AG04449 (cell line): ENCODE results near the gene DTD1.

ENCODE experiments used
- CTCF ChIA-PET: fragments of 350-600 bp; formaldehyde crosslinking; extraction: SDS; loops from one replicate; lab custom pipeline; 2021; ENCODE audit warnings: antibody characterized with exemption; lab: Yijun Ruan, JAX
- POLR2A ChIA-PET: fragments of 400-600, 350-600 bp; formaldehyde crosslinking; extraction: SDS; loops from one replicate; lab custom pipeline; 2020; ENCODE audit warnings: antibody characterized with exemption, inconsistent platforms; lab: Yijun Ruan, JAX
- DNase-seq: peaks from one replicate; pipeline ENCODE4 v3.0.0-alpha.2; 2010; ENCODE audit warnings: low read depth, low spot score
- H3K4me3 ChIP-seq: 2 replicates; pipeline ENCODE4 v1.5.1; 2011; ENCODE audit warnings: low read depth, mild to moderate bottlenecking, control low read depth, low read length
- CTCF ChIP-seq: IDR thresholded peaks from one replicate; pipeline ENCODE4 v1.5.1; 2011; ENCODE audit warnings: mild to moderate bottlenecking, moderate library complexity, low read length, control low read depth, inconsistent platforms; ENCODE audit not compliant: insufficient read depth; ENCODE audit errors: missing control alignments

Gene DTD1

DNA sequence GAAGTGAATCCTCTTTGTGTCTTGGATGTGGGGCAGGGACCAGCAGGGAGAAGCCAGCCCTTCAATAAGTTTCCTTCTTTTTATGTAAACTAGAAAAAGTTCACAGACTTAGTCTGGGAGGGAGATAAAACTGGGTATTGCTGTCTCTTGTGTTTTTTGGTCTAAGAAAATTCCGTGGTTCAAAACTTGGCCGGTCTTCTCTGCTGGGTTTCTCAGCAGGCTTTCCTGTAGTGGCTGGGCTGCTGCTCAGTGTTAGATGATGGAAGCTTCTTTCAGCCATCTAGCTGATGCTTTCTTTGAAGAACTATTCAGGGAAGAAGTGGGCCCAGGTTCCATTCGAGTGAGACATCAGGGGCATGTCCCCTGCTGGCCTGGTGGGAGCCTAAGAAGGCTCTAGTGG is 155.0 kb downstream of the DTD1 start:
- POLR2A ChIA-PET: no interaction called here
- CTCF ChIA-PET: no interaction called here
- DNase-seq: no peak
- no peak overlapping the region for H3K4me3 ChIP-seq
- no peak for TF ChIP-seq CTCF

DNA sequence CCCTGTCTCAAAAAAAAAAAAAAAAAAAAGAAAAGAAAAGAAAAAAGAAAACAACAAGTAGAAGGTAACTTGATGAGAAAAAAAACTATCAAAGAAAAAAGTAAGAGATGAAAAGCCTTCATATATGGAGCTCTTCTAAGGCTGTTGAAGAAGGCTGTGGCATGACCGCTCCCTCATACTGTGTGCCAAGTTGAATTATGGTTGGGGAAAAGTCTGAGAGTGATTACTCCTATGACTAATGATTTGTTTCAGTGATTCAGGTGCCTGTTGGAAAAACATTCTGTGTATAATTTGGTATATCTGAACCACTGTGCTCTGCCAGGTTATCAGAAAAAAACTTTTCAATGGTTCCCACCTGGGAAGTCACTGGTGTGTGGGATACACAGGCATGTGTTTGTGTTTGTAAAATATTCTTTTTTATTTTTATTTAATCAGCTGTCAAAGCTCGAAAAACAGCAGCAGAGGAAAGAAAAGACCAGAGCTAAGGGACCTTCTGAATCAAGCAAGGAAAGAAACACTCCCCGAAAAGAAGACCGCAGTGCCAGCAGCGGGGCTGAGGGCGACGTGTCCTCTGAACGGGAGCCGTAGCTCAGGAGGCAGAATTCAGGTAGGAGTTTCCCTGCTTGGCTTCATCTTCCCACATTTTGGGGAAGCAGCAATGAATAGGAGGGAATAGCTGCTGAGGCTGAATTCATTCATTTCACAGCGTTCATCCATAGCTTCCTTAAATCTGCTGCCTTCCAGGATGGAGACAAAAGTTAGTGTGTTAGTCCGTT is 156.0 kb downstream of the DTD1 start:
- TF ChIP-seq CTCF: no peak
- DNase-seq: no peak
- CTCF ChIA-PET: no interaction called here
- POLR2A ChIA-PET: no interaction called here
- H3K4me3 ChIP-seq: no peak overlapping the region

- POLR2A ChIA-PET: no interaction called here
- no peak overlapping the region for H3K4me3 ChIP-seq
- no peak for TF ChIP-seq CTCF
- DNase-seq: no peak
- CTCF ChIA-PET: no interaction called here
These were observed 159.2 kb downstream of the DTD1 start for GRCh38 chr20:18747090-18747489.

GRCh38 chr20:18748987-18749386 is 161.1 kb downstream of the DTD1 start:
- no peak overlapping the region for H3K4me3 ChIP-seq
- ChIA-PET CTCF (no interaction called here), POLR2A (no interaction called here)
- no peak for DNase-seq
- TF ChIP-seq CTCF: no peak

- no peak for DNase-seq
- ChIA-PET CTCF (no interaction called here), POLR2A (no interaction called here)
These were observed 161.7 kb downstream of the DTD1 start for GRCh38 chr20:18749528-18749927.

DNA sequence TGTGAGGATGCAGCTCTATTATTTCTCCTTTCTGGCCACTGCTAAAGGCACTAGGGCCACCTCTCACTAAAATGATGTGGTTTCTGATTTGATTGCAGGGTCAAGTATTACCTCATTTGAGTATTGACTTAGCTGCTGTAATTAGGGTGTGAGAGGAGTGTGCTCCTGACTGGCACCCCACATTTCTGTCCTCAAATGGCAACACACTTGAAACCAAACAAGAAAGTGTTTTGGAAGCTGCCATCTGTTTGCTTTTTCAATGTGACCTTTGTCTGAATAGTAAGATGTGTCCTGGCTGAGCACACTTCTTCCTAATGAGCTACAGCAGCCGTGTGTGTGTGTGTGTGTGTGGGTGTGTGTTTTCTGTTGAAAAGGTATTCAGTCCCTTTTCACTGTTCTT is 162.9 kb downstream of the DTD1 start:
- TF ChIP-seq CTCF: no peak
- DNase-seq: no peak
- no peak overlapping the region for H3K4me3 ChIP-seq
- ChIA-PET CTCF (no interaction called here), POLR2A (no interaction called here)

More at GRCh38 chr20:18749528-18749927, 161.7 kb downstream of the DTD1 start:
- TF ChIP-seq CTCF: no peak
- no peak overlapping the region for H3K4me3 ChIP-seq
